Activated T-helper 1 cell treated with anti-CD3 and anti-CD28 coated beads, Interleukin-2, amount 50 U/mL, for 16 hours (primary cell): ENCODE results near the gene PCTP.

Experiments
- DNase-seq, 2 donors: peaks; one replicate each; pipeline ENCODE4 v3.0.0-alpha.2; 2020; ENCODE audit warnings: low read depth in 1 of 2, low spot score in 1 of 2

Gene PCTP

GRCh38 chr17:55785181-55785580 lies 34.3 kb downstream of the PCTP start:
- no peak for DNase-seq

GRCh38 chr17:55793272-55793671 lies 42.4 kb downstream of the PCTP start:
- DNase-seq, result no peak

GRCh38 chr17:55794725-55795482 lies 44.1 kb downstream of the PCTP start:
- no peak for DNase-seq

GRCh38 chr17:55806745-55807495 lies 56.1 kb downstream of the PCTP start:
- DNase-seq, result no peak

- no peak for DNase-seq
Measured at GRCh38 chr17:55811536-55811935, 60.7 kb downstream of the PCTP start.

GRCh38 chr17:55812323-55812722 lies 61.5 kb downstream of the PCTP start:
- DNase-seq, result no peak

- no peak for DNase-seq
Measured at GRCh38 chr17:55813944-55814343, 63.1 kb downstream of the PCTP start.

- no peak for DNase-seq
Measured at GRCh38 chr17:55814377-55814776, 63.5 kb downstream of the PCTP start.

- no peak for DNase-seq
Measured at GRCh38 chr17:55816532-55817396, 65.9 kb downstream of the PCTP start.

- DNase-seq, result no peak
Measured at GRCh38 chr17:55817397-55817709, 66.5 kb downstream of the PCTP start.

- no peak for DNase-seq
Measured at GRCh38 chr17:55818026-55818425, 67.2 kb downstream of the PCTP start.

GRCh38 chr17:55818451-55819375 lies 67.9 kb downstream of the PCTP start:
- DNase-seq, result no peak

GRCh38 chr17:55820675-55821074 lies 69.8 kb downstream of the PCTP start:
- no peak for DNase-seq

GRCh38 chr17:55822028-55822427 lies 71.2 kb downstream of the PCTP start:
- no peak for DNase-seq

- DNase-seq, result no peak
Measured at GRCh38 chr17:55825213-55825612, 74.4 kb downstream of the PCTP start.
